ENCODE results near the gene CENPL.

DNA sequence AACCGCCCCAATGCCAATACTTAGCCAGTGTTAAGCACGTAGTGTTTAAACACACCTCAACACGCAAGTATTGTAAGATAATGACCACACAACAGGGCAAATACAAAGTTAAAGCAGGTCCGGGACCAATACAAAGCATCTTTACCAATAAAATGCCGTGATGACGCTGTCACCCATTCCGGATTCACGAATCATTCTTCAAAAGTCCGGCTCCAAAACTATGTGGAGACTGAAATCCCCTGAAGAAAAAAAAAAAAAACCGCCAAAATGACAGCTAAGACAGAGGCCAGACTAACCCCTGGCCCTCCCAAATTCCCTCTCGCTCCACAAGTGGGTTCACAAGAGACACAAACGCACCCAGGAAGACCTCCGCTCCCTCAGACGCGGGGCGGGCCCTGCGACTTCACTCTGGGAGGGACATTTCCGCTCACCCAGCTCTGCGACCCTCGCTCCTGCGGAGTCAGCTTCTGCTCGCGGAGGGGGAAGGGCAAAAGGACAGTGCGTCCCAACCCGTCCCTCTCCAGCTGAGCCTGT, 835 bp downstream of the CENPL start:
- TF ChIP-seq, protein P1, sequence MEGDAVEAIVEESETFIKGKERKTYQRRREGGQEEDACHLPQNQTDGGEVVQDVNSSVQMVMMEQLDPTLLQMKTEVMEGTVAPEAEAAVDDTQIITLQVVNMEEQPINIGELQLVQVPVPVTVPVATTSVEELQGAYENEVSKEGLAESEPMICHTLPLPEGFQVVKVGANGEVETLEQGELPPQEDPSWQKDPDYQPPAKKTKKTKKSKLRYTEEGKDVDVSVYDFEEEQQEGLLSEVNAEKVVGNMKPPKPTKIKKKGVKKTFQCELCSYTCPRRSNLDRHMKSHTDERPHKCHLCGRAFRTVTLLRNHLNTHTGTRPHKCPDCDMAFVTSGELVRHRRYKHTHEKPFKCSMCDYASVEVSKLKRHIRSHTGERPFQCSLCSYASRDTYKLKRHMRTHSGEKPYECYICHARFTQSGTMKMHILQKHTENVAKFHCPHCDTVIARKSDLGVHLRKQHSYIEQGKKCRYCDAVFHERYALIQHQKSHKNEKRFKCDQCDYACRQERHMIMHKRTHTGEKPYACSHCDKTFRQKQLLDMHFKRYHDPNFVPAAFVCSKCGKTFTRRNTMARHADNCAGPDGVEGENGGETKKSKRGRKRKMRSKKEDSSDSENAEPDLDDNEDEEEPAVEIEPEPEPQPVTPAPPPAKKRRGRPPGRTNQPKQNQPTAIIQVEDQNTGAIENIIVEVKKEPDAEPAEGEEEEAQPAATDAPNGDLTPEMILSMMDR (IDR thresholded peaks at IDR 0.05): no peak
- TF ChIP-seq POLR2A (IDR thresholded peaks at IDR 0.05): no peak

Data from right lobe of liver (tissue), 4 donors.